Naive B cell (primary cell): ENCODE data around the gene DNM3. TPM values are rescaled to one million over a fixed set of nuclear protein-coding genes. Genes with fewer than 3 reads are reported as not detected.
A peak's percentile ranks its signal among the peaks of the same experiment; 100 is the strongest.
"Not testable (repeated sequence)": the region's sequence is repeated elsewhere in the genome, so short reads cannot be mapped to it uniquely, and the experiment has no call there.

Experiments
- ATAC-seq, 2 donors: fragments of 150-1000 bp; cut with Tn5 transposase; 2 replicates each; pipeline ENCODE4 v1.10.0; 2021; ENCODE audit warnings: low read depth in 2 of 2, mild to moderate bottlenecking in 2 of 2, moderate library complexity in 2 of 2
- DNase-seq: peaks from one replicate; pipeline ENCODE4 v3.0.0; 2022
- H3K27ac Mint-ChIP-seq, 6 donors: one replicate each; pipeline ENCODE4 v1.8.0; 2020 to 2022; ENCODE audit warnings: mild to moderate bottlenecking in 6 of 6, mixed read lengths in 6 of 6, moderate library complexity in 5 of 6, inconsistent platforms in 2 of 6
- H3K27me3 Mint-ChIP-seq, 3 donors: one replicate each; pipeline ENCODE4 v1.8.0; 2021 to 2022; ENCODE audit warnings: mixed read lengths in 3 of 3, mild to moderate bottlenecking in 1 of 3
- H3K36me3 Mint-ChIP-seq, 2 donors: one replicate each; pipeline ENCODE4 v1.8.0; 2020 to 2022; ENCODE audit warnings: mixed read lengths in 2 of 2, inconsistent platforms in 1 of 2, mild to moderate bottlenecking in 1 of 2
- H3K4me1 Mint-ChIP-seq, 3 donors: one replicate each; pipeline ENCODE4 v1.8.0; 2020 to 2022; ENCODE audit warnings: mixed read lengths in 3 of 3, inconsistent platforms in 1 of 3, mild to moderate bottlenecking in 1 of 3, moderate library complexity in 1 of 3
- H3K4me3 Mint-ChIP-seq, 8 donors: one replicate each; pipeline ENCODE4 v1.8.0; 2020 to 2022; ENCODE audit warnings: mild to moderate bottlenecking in 8 of 8, mixed read lengths in 8 of 8, moderate library complexity in 8 of 8, inconsistent platforms in 2 of 8
- H3K9me3 Mint-ChIP-seq, 7 donors: one replicate each; pipeline ENCODE4 v1.8.0; 2020 to 2022; ENCODE audit warnings: mixed read lengths in 7 of 7, mild to moderate bottlenecking in 5 of 7, inconsistent platforms in 2 of 7, moderate library complexity in 1 of 7
- polyA plus RNA-seq, 6 donors: library from polyadenylated mRNA; unstranded; fragments of 300-500 nt; fragmentation: Illumina TruSeq; gene quantifications; one replicate each; pipeline ENCODE4 v1.2.3, GENCODE V29; 2021; ENCODE audit warnings: low read depth in 6 of 6

DNM3 gene
- polyA plus RNA-seq, 6 donors from 2014 or later: 0.32 to 6.6 (median 0.57) TPM

- not testable (repeated sequence) for H3K27ac Mint-ChIP-seq, H3K4me1 Mint-ChIP-seq, ATAC-seq, H3K27me3 Mint-ChIP-seq, H3K4me3 Mint-ChIP-seq, DNase-seq
- peaks cover 9 to 25% (median 17%) of the 10 kb centered on the region in 7 donors for H3K9me3 Mint-ChIP-seq
- H3K36me3 Mint-ChIP-seq: peaks cover 14 to 19% of the 10 kb centered on the region in 2 donors
These were observed 530.3 kb downstream of the DNM3 start for GRCh38 chr1:172371646-172372045.

- Mint-ChIP-seq H3K27me3 (no peaks in the 10 kb centered on the region), H3K9me3 (peaks cover 0 to 3% (median 0%) of the 10 kb centered on the region in 7 donors), H3K4me1 (peaks cover under 1 to 7% (median 4%) of the 10 kb centered on the region in 3 donors), H3K27ac (no peak overlapping the region), H3K4me3 (no peak overlapping the region), H3K36me3 (no peaks in the 10 kb centered on the region)
- DNase-seq (no peak), ATAC-seq (no peak)
These were observed 532.6 kb downstream of the DNM3 start for GRCh38 chr1:172373864-172374263.

GRCh38 chr1:172375211-172375631, 533.9 kb downstream of the DNM3 start:
- H3K27me3 Mint-ChIP-seq: no peaks in the 10 kb centered on the region
- DNase-seq (no peak), ATAC-seq (no peak)
- H3K4me1 Mint-ChIP-seq: peaks cover 6 to 14% (median 8%) of the 10 kb centered on the region in 3 donors
- no peaks in the 10 kb centered on the region for H3K36me3 Mint-ChIP-seq
- H3K27ac Mint-ChIP-seq: peak overlapping the region in 2 of 6 donors; percentile 28 to 68
- no peak overlapping the region for H3K4me3 Mint-ChIP-seq
- peaks cover 0 to 2% (median 0%) of the 10 kb centered on the region in 7 donors for H3K9me3 Mint-ChIP-seq

GRCh38 chr1:172376431-172376830, 535.1 kb downstream of the DNM3 start:
- Mint-ChIP-seq H3K27ac (no peak overlapping the region), H3K4me1 (peaks cover 14 to 24% (median 18%) of the 10 kb centered on the region in 3 donors), H3K9me3 (no peaks in the 10 kb centered on the region), H3K27me3 (no peaks in the 10 kb centered on the region), H3K4me3 (peak overlapping the region in 2 of 8 donors; percentile 12 to 49), H3K36me3 (no peaks in the 10 kb centered on the region)
- peak in 1 of 2 donors; percentile 36 for ATAC-seq
- DNase-seq: no peak

GRCh38 chr1:172377565-172377964, 536.3 kb downstream of the DNM3 start:
- no peaks in the 10 kb centered on the region for H3K36me3 Mint-ChIP-seq
- ATAC-seq: no peak
- no peak for DNase-seq
- H3K27ac Mint-ChIP-seq: no peak overlapping the region
- H3K4me3 Mint-ChIP-seq: no peak overlapping the region
- peaks cover 17 to 36% (median 23%) of the 10 kb centered on the region in 3 donors for H3K4me1 Mint-ChIP-seq
- no peaks in the 10 kb centered on the region for H3K27me3 Mint-ChIP-seq
- no peaks in the 10 kb centered on the region for H3K9me3 Mint-ChIP-seq

GRCh38 chr1:172378109-172378760, 536.9 kb downstream of the DNM3 start:
- ATAC-seq: no peak
- Mint-ChIP-seq H3K27ac (no peak overlapping the region), H3K9me3 (no peaks in the 10 kb centered on the region), H3K4me3 (no peak overlapping the region), H3K4me1 (peaks cover 17 to 41% (median 26%) of the 10 kb centered on the region in 3 donors), H3K27me3 (no peaks in the 10 kb centered on the region), H3K36me3 (no peaks in the 10 kb centered on the region)
- DNase-seq: no peak

GRCh38 chr1:172380441-172381244, 539.3 kb downstream of the DNM3 start:
- Mint-ChIP-seq H3K4me1 (peaks cover 17 to 41% (median 28%) of the 10 kb centered on the region in 3 donors), H3K9me3 (no peaks in the 10 kb centered on the region), H3K36me3 (no peaks in the 10 kb centered on the region), H3K4me3 (peak overlapping the region; percentile 25 to 84 (median 68)), H3K27ac (peak overlapping the region; percentile 82 to 96 (median 90)), H3K27me3 (no peaks in the 10 kb centered on the region)
- ATAC-seq (peak; percentile 95 to 96), DNase-seq (peak; percentile 54)

- ATAC-seq (no peak), DNase-seq (no peak)
- H3K27me3 Mint-ChIP-seq: no peaks in the 10 kb centered on the region
- peak overlapping the region in 3 of 6 donors; percentile 12 to 82 (median 37) for H3K27ac Mint-ChIP-seq
- H3K9me3 Mint-ChIP-seq: no peaks in the 10 kb centered on the region
- peak overlapping the region in 3 of 8 donors; percentile 19 to 53 (median 33) for H3K4me3 Mint-ChIP-seq
- H3K36me3 Mint-ChIP-seq: no peaks in the 10 kb centered on the region
- peaks cover 15 to 38% (median 28%) of the 10 kb centered on the region in 3 donors for H3K4me1 Mint-ChIP-seq
These were observed 540.6 kb downstream of the DNM3 start for GRCh38 chr1:172381946-172382345.

- peak overlapping the region in 2 of 6 donors; percentile 26 to 82 for H3K27ac Mint-ChIP-seq
- no peak overlapping the region for H3K4me3 Mint-ChIP-seq
- H3K4me1 Mint-ChIP-seq: peaks cover 17 to 42% (median 28%) of the 10 kb centered on the region in 3 donors
- no peaks in the 10 kb centered on the region for H3K27me3 Mint-ChIP-seq
- DNase-seq (no peak), ATAC-seq (no peak)
- H3K9me3 Mint-ChIP-seq: no peaks in the 10 kb centered on the region
- H3K36me3 Mint-ChIP-seq: no peaks in the 10 kb centered on the region
These were observed 541.1 kb downstream of the DNM3 start for GRCh38 chr1:172382406-172382805.

- no peaks in the 10 kb centered on the region for H3K36me3 Mint-ChIP-seq
- peak overlapping the region in 3 of 6 donors; percentile 32 to 69 (median 53) for H3K27ac Mint-ChIP-seq
These were observed 541.7 kb downstream of the DNM3 start for GRCh38 chr1:172382990-172383389.

GRCh38 chr1:172383536-172383935, 542.2 kb downstream of the DNM3 start:
- H3K9me3 Mint-ChIP-seq: no peaks in the 10 kb centered on the region
- no peak for DNase-seq

More at GRCh38 chr1:172382990-172383389, 541.7 kb downstream of the DNM3 start:
- no peak for ATAC-seq
- Mint-ChIP-seq H3K4me1 (peaks cover 17 to 42% (median 28%) of the 10 kb centered on the region in 3 donors), H3K4me3 (no peak overlapping the region), H3K27me3 (no peaks in the 10 kb centered on the region), H3K9me3 (no peaks in the 10 kb centered on the region)
- no peak for DNase-seq

GRCh38 chr1:172384656-172385055, 543.4 kb downstream of the DNM3 start:
- no peak for ATAC-seq
- H3K4me3 Mint-ChIP-seq: no peak overlapping the region
- peak overlapping the region in 1 of 6 donors; percentile 47 for H3K27ac Mint-ChIP-seq
- no peaks in the 10 kb centered on the region for H3K27me3 Mint-ChIP-seq
- H3K9me3 Mint-ChIP-seq: no peaks in the 10 kb centered on the region
- H3K36me3 Mint-ChIP-seq: no peaks in the 10 kb centered on the region
- no peak for DNase-seq
- H3K4me1 Mint-ChIP-seq: peaks cover 15 to 43% (median 27%) of the 10 kb centered on the region in 3 donors

More at GRCh38 chr1:172383536-172383935, 542.2 kb downstream of the DNM3 start:
- Mint-ChIP-seq H3K36me3 (no peaks in the 10 kb centered on the region), H3K27ac (peak overlapping the region in 3 of 6 donors; percentile 53 to 82 (median 69)), H3K27me3 (no peaks in the 10 kb centered on the region), H3K4me1 (peaks cover 17 to 45% (median 30%) of the 10 kb centered on the region in 3 donors), H3K4me3 (no peak overlapping the region)
- no peak for ATAC-seq

GRCh38 chr1:172386046-172386445, 544.7 kb downstream of the DNM3 start:
- Mint-ChIP-seq H3K36me3 (no peaks in the 10 kb centered on the region), H3K4me1 (peaks cover 23 to 44% (median 29%) of the 10 kb centered on the region in 3 donors), H3K9me3 (no peaks in the 10 kb centered on the region), H3K4me3 (peak overlapping the region in 1 of 8 donors; percentile 29), H3K27me3 (no peaks in the 10 kb centered on the region), H3K27ac (no peak overlapping the region)
- ATAC-seq: no peak
- DNase-seq: no peak
